GM18517 (cell line): ENCODE measurements around the gene FAM168A.

Experiments used
- ATAC-seq: cut with Tn5 transposase; IDR thresholded peaks from one replicate; pipeline ENCODE4 v1.9.1; 2021; ENCODE audit warnings: mild to moderate bottlenecking, moderate library complexity; ENCODE audit not compliant: unreplicated experiment

FAM168A gene, protein sequence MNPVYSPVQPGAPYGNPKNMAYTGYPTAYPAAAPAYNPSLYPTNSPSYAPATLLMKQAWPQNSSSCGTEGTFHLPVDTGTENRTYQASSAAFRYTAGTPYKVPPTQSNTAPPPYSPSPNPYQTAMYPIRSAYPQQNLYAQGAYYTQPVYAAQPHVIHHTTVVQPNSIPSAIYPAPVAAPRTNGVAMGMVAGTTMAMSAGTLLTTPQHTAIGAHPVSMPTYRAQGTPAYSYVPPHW

DNA sequence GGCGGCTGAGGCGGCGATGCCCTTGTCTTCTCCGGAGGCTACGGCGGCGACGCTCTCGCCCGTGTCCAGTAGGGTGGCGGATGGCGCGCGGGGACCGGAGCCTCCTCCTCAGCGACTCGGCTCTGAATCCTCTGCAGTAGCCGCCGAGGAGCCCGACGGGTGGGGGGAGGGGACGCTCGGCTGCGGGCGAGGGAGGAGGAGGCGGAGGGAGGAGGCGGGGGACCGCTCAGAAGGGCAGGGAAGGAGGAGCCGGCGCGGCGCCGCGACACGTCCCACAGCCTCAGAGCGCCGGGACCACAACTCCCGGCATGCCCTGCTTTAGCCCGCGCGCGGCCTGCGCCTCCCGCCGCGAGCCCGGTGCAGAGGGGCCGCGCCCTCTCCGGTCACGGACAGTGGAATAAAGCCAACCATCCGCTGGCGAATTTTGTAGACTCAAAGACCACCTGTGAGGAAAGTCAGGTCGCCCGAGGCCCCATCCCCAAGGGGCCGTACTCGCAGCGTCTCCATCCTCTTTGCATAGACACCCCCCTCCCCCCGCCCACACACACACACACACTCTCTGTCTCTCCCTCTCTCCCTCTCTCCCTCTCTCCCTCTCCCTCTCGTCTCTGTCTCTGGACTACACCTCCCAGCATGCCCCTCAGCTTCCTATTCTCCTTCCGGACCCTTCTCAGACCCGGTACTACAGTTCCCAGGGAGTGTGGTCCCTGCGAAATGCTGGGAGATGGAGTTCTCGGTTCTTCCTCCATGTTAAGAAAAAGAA lies at the start of gene FAM168A:
FAM168A (minus strand) TSS at position 157 of the 763 bp plus-strand sequence. CDS start 129,638 bp downstream, outside the sequence.
- ATAC-seq, result peak; percentile 78

DNA sequence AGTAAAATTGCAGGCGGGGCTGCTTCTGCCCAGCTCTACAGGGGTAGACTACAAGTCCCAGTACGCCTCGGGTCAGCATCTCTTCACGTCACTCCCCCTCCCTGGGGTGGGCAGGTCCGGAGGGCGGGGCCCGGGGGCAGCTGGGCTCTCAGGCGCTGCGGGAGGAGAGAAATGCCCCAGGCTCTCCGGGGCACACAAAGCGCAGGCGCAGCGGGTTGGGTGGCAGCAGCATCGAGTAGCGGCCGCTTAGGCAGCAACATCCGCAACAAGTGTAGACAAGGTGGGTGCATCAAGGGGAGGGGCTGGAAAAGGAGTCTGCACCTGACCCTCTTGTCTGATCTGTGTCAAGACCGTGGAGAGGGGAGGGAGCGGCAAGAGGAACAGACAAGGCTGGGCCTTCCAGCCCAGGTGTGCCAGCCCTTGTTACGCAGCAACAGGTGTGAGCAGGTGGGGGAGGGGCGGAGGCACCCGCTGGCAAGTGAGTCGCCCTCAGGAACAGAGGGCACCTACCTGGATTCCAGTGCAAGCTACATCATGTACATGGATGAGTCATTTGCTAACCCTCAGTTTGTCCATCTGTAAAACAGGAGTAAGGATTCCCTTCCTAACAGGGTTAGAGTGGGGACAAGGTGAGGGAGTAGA lies 49.7 kb upstream of the FAM168A start:
- no peak for ATAC-seq

DNA sequence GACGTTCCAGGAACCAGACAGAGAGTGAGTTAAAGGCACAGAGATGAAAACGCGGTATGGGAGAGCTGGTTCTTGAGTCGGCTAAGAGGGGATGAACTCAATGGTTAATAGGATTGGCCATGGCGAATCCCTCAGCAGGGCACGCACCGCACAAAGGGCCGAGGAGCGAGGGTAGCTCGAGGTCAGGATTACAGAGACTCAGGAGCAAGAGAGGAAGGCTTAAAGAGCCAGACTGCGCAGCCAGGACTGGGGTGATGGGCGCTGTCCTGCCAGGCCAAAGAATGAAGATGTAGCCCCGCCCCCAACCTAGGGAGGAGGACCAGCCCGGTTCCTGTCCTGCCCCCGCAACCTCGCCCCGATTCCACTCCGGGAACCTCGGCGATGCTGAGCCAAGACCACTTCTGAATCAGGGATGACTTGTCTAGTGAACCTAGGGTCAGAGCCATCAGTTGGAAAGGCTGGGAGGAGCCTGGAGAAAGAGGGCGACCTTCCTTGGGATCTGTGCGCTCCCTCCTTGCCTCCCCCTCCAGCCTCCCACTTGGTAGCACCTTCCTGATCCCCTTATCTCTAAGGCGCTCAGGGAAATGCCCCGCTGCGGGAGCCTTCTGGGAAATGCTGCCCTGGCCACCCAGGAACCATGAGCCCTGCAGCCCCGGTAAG lies 48.2 kb upstream of the FAM168A start, which contains the start of gene PLEKHB1:
PLEKHB1 (plus strand) TSS at position 610 of the 660 bp plus-strand sequence; CDS start at position 638, 28 bp downstream.
- ATAC-seq, result no peak

DNA sequence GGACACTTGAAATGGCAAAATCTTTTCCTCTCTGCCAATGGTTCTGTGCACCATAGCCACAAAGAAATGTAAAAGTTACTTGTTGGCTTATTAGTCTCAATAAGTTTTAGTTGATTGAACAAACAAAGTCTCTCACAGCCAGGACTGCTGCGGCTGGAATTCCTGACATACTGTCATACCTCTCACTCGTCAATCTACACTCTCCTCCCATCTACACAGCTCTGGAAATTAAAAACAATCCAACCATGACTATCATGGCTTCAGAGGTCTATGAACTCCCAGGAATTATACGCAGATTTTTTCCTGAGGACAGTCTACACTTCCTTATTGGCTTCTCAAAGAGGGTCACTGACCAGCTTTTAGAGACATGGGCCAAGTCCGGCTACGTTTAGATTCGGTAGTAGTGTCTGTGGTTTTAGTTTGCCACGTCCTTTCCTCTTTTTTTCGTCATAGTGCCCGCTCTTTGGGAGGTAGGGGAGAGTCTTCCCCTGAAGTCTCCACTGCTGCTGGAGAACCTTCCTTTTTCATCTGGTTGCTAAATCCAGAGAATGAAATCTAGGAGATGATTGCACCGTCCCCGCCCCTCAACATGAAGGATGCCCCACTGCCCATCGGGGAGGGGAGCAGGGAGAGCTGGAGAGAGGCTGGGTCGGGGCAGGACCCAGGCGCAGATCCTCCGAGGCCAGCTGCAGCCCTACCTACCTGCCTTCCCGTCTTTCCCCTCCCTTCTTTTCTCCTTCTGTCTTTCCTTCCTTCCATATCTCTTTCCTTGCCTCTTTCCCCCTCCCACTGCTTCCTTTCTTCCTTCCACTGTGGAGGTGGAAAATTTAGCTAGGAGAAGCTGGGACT lies 47.4 kb upstream of the FAM168A start:
- no peak for ATAC-seq

DNA sequence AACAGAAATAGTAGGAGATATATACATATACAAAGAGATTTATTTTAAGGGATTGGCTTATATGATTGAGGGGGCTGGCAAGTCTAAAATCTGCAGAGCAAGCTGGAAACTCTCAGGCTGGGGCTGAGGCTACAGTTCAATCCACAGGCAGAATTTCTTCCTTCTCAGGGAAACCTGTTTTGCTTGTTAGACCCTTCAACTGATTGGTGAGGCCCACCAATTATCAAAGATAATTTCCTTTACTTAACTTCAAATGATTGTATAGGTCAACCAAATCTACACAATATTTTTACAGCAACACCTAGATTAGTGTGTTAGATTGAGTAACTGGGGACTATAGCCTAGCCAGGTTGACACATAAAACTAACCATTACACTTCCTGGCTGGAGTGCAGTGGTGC lies 43.8 kb upstream of the FAM168A start:
- ATAC-seq, result no peak

DNA sequence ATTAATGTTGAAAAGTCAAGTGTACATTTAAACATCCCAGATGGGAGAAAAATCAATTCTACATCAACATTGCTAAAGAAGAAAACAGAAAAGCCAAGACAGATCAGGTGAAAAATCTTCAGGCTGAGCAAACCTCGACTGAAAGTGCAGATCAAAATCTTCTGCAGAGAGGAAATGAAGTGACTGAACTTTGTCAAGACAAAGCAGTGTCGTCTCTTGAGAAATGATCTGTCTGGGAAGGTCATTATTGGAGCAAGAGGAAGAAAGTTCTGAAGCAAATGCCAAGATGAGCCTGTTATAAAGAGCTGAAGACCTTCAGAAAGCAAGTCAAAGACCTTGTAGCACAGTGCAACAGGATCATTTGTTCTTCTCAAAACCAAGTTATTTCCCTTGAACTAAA lies 42.7 kb upstream of the FAM168A start:
- no peak for ATAC-seq

DNA sequence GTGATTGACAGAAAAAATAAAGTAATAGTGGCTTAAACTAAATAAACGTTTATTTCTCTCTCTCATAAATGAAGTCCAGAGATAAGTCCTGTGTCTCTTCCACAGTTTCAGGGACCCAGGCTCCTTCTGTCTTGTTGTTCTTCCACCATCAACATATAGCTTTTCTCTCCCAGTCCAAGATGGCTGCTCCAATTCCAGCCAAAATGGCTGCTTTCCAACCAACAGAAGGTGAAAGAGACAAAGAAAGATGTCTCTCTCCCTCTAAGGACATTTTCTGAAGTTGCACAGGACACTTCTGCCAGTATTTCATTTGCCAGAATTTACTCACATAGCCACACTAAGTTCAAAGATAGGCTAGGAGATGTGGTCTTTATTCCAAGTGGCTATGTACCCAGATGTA lies 39.1 kb upstream of the FAM168A start:
- no peak for ATAC-seq

DNA sequence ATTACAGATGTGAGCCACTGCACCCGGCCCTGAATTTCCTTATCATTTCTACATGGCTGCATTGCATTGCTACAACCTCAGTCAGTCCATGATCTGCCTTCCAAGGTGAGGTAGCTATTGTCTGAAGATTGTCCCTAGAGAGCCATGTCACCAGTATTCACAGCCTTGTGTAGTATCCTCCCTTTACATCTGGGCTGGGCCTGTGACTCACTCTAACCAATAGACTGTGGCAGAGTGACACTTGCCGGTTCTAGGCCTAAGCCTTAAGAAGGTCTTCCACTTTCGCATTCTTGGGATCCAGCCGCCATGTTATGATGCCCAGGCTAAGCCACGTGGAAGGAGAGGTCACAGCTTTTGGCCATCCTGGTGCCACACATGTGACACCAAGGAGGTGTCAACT lies 38.3 kb upstream of the FAM168A start:
- ATAC-seq, result no peak

DNA sequence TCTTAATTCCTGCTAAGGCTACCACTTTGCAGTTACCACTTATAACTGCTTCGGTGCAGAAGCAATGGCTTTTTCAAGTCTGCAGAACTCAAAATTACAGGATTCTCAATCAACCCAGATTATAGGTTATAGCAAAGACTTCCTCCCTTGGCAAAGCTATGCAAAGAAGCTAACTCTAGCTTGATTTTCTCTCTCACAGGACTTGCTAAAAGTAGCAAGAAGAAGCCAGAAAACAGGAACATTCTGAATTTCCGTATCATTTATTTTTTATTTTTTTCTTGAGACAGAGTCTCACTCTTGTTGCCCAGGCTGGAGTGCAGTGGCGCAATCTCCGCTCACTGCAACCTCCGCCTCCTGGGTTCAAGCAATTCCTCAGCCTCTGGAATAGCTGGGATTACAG lies 37.8 kb upstream of the FAM168A start:
- ATAC-seq, result no peak

DNA sequence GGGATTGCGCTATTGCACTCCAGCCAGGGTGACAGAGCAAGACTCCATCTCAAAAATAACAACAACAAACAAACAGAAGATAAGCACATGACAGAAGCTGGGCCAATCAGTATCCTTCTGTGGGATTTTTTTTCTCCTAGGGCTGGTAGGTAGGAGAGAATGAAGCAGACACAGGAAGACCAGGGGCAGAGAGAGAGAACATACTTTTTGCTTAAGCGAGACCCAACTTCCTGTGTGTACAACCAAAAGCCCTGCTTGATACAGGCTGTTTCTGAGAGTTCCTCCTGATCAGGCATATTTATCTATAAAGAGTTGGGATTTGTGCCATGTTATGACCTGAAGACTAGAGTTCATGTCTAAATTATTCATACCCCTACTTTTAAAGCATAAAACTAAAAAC lies 36.1 kb upstream of the FAM168A start:
- no peak for ATAC-seq

DNA sequence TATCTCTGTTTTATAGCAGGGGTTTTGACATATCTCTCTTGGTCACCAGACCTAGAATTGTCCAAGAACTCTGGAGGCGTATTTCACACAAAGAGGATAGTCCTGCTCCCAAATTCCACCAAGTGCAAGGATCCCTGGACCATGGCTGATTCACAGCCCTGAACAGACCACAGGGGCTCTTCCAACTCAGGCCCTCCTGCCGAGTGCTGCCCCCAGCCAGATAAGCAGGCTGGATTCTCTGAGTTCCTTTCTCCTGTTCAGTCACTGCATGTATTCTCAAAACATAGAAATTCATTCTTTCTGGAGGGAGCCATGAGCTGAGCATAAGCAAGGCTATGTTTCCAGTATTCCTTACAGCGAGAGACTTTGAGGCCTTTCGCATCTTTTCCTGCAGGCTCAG lies 35.1 kb upstream of the FAM168A start:
- ATAC-seq, result no peak

DNA sequence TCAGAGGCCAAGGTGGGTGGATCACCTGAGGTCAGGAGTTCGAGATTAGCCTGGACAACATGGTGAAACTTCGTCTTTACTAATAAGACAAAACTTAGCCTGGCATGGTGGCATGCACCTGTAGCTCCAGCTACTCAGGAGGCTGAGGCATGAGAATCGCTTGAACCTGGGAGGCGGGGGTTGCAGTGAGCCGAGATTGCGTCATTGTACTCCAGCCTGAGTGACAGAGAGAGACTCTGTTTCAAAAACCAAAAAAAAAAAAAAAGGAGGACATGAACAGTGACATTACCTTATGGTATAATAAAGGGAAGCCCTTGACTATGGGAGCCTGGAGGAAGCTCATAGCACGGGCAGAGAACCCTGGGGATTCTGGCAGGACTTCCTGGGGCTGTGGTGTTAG lies 32.0 kb upstream of the FAM168A start:
- no peak for ATAC-seq

DNA sequence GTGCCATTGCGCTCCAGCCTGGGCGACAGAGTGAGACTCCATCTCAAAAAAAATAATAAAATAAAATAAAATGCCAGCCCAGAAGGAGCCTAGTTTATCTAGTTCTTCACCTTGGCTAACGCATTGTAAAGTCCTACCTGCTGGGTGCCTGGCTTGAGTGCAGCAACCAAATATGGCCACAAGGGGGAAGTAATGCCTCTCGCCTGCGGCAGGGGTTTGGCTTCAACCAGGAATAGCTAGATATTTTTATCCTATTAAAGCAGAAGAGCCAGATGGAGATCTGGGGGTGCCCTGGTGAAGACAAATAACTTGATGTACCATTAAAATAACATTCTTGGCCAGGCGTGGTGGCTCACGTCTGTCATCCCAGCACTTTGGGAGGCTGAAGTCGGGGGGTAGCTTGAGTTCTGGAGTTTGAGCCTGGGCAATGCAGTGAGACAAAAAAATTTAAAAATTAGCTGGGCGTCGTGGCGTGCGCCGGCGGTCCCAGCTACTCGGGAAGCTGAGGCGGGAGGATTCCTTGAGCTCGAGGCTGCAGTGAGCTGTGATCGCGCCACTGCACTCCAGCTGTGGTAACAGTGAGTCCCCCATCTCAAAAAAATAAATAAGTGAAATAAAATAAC lies 27.9 kb upstream of the FAM168A start:
- ATAC-seq, result no peak

DNA sequence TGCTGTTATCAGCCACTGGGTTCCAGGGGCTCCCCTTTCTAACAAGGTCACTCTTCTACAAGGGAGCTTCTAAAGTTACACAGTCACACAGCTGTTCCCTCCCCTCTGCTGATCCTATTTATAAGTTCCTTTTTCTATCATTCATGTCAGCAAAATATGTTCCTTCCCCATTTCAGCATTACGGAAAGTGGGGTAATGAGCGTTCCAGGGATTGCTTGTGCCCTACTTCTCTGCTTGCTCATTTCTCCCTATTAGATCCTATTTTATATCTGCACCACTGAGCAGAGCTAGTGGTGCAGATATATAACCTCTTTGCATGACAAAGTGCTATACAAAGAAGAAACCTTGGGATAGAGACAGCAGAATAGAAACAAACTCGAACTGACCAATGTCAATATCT lies 25.8 kb upstream of the FAM168A start:
- no peak for ATAC-seq

DNA sequence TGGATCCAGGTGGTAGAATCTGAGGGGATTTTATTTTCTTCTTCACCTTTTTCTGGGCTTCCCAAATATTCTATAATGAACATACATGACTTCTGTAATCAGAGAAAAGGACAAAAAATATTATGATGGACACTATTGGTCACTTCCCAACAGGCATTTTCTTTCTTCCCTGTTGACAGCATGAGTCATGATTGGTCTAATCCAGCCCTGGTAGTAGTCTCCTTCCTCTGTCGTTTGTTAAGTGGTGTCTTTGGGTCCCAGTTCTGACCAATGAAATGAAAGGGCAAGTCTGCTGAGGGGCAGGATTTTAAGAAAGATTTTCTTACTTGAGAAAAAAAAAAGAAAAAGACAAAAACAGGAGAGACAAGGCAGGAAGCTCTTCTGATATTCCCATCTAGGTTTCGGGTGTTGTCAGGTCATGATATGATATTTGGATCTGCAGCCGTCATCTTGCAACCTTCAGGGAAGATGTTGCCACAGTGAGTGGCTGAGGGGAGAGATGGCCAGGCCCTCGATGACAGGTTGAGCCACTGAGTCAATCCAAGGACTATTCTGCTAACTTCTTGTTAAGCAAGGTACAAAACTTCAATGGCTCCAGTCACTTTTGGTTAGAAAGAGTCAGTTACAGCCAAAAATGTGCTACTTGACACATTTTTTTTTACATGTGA lies 25.1 kb upstream of the FAM168A start:
- no peak for ATAC-seq

DNA sequence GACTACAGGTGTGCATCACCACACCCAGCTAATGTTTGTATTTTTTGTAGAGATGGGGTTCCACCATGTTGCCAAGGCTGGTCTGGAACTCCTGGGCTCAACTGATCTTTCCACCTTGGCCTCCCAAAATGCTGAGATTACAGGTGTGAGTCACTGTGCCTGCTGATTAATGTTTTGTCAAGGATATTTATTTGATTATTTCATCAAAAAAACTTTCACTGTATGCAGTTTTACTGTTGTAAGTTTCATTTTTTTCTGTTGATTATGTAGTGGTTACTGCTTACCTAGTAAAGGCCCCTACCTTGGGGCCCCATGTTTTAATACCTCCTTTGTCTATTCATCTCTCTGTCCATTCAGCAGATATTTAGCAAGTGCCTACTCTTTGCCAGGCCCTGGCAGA lies 16.7 kb upstream of the FAM168A start:
- ATAC-seq, result no peak

DNA sequence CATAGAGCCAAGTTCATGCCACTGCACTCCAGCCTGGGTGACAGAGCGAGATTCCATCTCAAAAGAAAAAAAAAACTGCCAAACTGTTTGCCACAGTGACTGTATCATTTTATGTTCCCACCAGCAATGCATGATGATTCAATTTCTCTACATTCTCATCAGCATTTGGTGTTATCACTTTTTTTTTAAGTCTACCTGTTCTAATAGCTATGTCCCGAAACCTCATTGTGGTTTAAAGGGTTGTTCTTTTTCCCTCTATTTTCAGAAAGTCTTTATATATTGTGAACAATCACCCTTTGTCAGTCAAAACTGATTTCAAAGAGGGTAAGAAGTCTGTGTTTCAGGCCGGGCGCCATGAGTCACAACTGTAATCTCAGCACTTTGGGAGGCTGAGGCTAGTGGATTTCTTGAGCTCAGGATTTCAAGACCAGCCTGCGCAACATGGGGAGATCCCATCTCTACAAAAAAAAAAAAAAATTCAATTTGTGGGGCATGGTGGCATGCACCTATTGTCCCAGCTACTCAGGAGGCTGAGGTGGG lies 14.8 kb upstream of the FAM168A start:
- no peak for ATAC-seq

DNA sequence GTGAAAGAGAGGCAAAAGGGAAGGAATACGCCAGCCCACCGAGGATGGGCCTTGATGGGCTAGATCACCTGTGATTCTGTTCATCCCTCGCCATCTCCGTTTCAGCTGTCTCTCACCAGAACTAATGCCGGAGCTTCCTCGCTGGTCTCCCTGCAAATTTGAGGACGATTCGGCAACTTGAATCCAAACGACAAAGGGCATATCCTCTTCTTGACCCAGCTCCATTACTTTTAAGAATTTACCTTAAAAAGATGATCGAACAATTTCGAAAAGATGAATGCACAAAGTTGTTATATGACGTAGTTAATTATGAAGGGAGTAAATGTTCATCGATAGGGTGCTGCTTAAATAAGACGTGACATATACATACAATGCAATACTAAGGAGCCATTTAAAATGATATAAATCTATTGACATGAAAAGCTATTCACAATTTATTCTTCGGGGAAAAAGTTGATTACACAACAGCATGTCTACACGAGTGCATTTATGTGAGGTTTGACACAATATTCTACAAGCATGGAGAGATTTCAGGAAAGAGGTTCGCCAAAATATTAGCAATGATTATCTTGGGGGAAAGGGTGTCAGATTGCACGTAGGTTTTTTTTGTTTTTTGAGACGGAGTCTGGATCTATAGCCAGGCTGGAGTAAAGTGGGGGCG lies 937 bp upstream of the FAM168A start:
- peak; percentile 25 for ATAC-seq
